ENCODE data around the gene TBC1D22A.

DNA sequence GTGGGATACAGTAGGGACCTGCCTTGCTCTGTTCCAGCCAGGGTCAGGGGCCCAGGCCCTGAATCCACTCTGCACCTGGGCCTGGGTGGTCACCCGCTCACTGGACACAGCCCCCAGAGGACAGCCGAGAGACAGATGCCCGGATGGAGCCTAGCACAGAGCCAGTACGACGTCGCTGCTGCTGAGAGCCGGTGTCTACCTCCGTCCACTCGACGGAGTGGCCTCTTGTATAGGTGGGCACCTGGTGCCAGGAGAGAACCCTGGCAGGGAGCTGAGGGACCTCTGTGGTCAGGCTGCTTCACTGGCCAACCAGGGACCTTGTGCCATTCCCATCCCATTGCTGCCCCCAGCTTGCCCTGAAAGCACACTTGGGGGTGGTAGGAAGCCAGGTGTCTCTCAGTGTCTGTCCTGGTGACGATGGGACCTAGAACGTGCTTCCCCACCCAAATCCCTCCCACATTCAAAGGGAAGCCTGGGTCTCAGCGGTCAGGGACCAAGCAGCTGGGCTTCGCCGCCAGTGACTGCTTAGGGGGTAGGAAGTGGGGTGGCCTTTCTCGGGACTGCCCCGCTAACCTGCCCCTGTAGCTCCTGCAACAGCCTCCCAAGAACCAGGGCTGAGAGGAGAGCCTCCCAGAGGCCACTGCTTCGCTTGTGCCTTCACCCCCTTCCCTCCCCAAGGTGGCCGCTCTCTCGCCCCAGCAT is 14.1 kb upstream of the TBC1D22A start:
- no peak for TF ChIP-seq POLR2A (IDR thresholded peaks at IDR 0.05)
- TF ChIP-seq POLR2AphosphoS5 (IDR thresholded peaks at IDR 0.05) = no peak

Data from upper lobe of left lung (tissue), 4 donors.